ENCODE measurements around the gene LSMEM2. TPM values are rescaled to one million over a fixed set of nuclear protein-coding genes. Genes with fewer than 3 reads are reported as not detected.

The LSMEM2 gene
- total and polyA plus RNA-seq, 9 of the 15 experiments (the other 6 are each of a cell fraction or from before 2014, with no cell fraction given) = not detected

DNA sequence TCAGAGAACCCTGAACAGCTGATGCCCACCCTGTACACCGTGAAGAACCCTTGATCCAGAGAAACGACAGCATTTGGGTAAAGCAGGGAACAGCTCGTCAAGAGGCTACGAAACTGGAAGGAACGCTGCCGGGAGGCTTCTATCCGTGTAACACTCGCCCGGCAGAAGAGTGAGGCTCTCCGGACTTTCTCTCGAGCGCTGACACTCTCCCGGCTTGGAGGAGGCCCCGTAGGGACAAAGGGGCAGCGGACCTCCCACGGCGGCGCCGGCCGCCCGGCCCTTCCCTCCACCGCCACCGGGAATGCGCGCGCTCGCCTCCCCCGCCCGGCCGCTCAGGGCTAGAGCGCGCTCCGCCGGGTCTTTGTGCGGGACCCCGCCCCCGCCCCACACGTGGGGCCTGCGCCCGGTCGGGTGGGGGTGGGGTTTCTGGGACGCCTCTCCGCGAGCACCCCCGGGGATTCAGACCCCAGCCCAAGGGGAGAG is 42.0 kb downstream of the LSMEM2 start (continued):
- 0 out of 2 replicates have a peak, but pooled peaks have one; percentile 31 for TF ChIP-seq EP400 (IDR thresholded peaks at IDR 0.05)
- TF ChIP-seq, protein P1, sequence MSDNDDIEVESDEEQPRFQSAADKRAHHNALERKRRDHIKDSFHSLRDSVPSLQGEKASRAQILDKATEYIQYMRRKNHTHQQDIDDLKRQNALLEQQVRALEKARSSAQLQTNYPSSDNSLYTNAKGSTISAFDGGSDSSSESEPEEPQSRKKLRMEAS (CRISPR knock-in tag; IDR thresholded peaks at IDR 0.05) = peak; percentile 56; the same call in 1 of the 2 replicates
- TF ChIP-seq NRF1 (conservative IDR thresholded peaks at IDR 0.05 in 1 of 2, IDR thresholded peaks at IDR 0.05 in 1 of 2) = peak; percentile 70 to 73; a peak in 3 of 4 replicates
- TF ChIP-seq GABPA (tag; conservative IDR thresholded peaks at IDR 0.05; ENCODE audit: low read depth) = 0 out of 2 replicates have a peak, but pooled peaks have one; percentile 24
- peak; percentile 80 for TF ChIP-seq MYC (IDR thresholded peaks at IDR 0.05; ENCODE audit: low read depth, low read length)
- no peak for TF ChIP-seq MYC (CRISPR knock-in tag; IDR thresholded peaks at IDR 0.05; ENCODE audit: borderline replicate concordance, low read depth)
- TF ChIP-seq, protein P2, sequence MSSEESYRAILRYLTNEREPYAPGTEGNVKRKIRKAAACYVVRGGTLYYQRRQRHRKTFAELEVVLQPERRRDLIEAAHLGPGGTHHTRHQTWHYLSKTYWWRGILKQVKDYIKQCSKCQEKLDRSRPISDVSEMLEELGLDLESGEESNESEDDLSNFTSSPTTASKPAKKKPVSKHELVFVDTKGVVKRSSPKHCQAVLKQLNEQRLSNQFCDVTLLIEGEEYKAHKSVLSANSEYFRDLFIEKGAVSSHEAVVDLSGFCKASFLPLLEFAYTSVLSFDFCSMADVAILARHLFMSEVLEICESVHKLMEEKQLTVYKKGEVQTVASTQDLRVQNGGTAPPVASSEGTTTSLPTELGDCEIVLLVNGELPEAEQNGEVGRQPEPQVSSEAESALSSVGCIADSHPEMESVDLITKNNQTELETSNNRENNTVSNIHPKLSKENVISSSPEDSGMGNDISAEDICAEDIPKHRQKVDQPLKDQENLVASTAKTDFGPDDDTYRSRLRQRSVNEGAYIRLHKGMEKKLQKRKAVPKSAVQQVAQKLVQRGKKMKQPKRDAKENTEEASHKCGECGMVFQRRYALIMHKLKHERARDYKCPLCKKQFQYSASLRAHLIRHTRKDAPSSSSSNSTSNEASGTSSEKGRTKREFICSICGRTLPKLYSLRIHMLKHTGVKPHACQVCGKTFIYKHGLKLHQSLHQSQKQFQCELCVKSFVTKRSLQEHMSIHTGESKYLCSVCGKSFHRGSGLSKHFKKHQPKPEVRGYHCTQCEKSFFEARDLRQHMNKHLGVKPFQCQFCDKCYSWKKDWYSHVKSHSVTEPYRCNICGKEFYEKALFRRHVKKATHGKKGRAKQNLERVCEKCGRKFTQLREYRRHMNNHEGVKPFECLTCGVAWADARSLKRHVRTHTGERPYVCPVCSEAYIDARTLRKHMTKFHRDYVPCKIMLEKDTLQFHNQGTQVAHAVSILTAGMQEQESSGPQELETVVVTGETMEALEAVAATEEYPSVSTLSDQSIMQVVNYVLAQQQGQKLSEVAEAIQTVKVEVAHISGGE (CRISPR knock-in tag; IDR thresholded peaks at IDR 0.05) = peak in 1 of 3 experiments; percentile 27; a peak in 1 of 6 replicates
- no peak for TF ChIP-seq ZNF232 (CRISPR knock-in tag; IDR thresholded peaks at IDR 0.05)
- TF ChIP-seq GATAD2B (IDR thresholded peaks at IDR 0.05; ENCODE audit: borderline replicate concordance) = peak; percentile 79; the same call in 1 of the 2 replicates
- TF ChIP-seq CXXC5 (CRISPR knock-in tag; IDR thresholded peaks at IDR 0.05) = peak; percentile 84; the same call in 1 of the 2 replicates
- peak; percentile 80 to 91; a peak in 3 of 4 replicates for TF ChIP-seq MAZ (CRISPR knock-in tag; conservative IDR thresholded peaks at IDR 0.05 in 1 of 2, IDR thresholded peaks at IDR 0.05 in 1 of 2)
- TF ChIP-seq, protein P3, sequence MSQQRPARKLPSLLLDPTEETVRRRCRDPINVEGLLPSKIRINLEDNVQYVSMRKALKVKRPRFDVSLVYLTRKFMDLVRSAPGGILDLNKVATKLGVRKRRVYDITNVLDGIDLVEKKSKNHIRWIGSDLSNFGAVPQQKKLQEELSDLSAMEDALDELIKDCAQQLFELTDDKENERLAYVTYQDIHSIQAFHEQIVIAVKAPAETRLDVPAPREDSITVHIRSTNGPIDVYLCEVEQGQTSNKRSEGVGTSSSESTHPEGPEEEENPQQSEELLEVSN (IDR thresholded peaks at IDR 0.05; ENCODE audit: borderline replicate concordance in 1 of 2, extremely low read depth in 1 of 2, insufficient read depth in 1 of 2, insufficient read length in 1 of 2, low read depth in 1 of 2, low read length in 1 of 2, poor library complexity in 1 of 2, severe bottlenecking in 1 of 2) = peak in 1 of 2 experiments; percentile 56
- TF ChIP-seq, protein P4, sequence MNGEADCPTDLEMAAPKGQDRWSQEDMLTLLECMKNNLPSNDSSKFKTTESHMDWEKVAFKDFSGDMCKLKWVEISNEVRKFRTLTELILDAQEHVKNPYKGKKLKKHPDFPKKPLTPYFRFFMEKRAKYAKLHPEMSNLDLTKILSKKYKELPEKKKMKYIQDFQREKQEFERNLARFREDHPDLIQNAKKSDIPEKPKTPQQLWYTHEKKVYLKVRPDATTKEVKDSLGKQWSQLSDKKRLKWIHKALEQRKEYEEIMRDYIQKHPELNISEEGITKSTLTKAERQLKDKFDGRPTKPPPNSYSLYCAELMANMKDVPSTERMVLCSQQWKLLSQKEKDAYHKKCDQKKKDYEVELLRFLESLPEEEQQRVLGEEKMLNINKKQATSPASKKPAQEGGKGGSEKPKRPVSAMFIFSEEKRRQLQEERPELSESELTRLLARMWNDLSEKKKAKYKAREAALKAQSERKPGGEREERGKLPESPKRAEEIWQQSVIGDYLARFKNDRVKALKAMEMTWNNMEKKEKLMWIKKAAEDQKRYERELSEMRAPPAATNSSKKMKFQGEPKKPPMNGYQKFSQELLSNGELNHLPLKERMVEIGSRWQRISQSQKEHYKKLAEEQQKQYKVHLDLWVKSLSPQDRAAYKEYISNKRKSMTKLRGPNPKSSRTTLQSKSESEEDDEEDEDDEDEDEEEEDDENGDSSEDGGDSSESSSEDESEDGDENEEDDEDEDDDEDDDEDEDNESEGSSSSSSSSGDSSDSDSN (IDR thresholded peaks at IDR 0.05; ENCODE audit: borderline replicate concordance in 1 of 2, low read depth in 2 of 2, low read length in 2 of 2) = peak in 1 of 2 experiments; percentile 66; a peak in 1 of 4 replicates
- TF ChIP-seq ZBTB7A (IDR thresholded peaks at IDR 0.05; ENCODE audit: borderline replicate concordance, control insufficient read depth, low read depth, low read length) = peak; percentile 86; the same call in 1 of the 2 replicates
- TF ChIP-seq RBFOX2 (IDR thresholded peaks at IDR 0.05; ENCODE audit: low read depth, low read length) = 0 out of 2 replicates have a peak, but pooled peaks have one; percentile 63
- TF ChIP-seq, protein P5, sequence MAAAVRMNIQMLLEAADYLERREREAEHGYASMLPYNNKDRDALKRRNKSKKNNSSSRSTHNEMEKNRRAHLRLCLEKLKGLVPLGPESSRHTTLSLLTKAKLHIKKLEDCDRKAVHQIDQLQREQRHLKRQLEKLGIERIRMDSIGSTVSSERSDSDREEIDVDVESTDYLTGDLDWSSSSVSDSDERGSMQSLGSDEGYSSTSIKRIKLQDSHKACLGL (CRISPR knock-in tag; IDR thresholded peaks at IDR 0.05; ENCODE audit: borderline replicate concordance, poor library complexity, severe bottlenecking) = peak; percentile 52
- TF ChIP-seq MTA3 (IDR thresholded peaks at IDR 0.05; ENCODE audit: borderline replicate concordance) = 0 out of 2 replicates have a peak, but pooled peaks have one; percentile 34
